ENCODE data around the gene LY6G5C. TPM values are rescaled to one million over a fixed set of nuclear protein-coding genes. Genes with fewer than 3 reads are reported as not detected.

Gene LY6G5C
- total RNA-seq, 1 experiment from 2014 or later = 0.30 TPM

DNA sequence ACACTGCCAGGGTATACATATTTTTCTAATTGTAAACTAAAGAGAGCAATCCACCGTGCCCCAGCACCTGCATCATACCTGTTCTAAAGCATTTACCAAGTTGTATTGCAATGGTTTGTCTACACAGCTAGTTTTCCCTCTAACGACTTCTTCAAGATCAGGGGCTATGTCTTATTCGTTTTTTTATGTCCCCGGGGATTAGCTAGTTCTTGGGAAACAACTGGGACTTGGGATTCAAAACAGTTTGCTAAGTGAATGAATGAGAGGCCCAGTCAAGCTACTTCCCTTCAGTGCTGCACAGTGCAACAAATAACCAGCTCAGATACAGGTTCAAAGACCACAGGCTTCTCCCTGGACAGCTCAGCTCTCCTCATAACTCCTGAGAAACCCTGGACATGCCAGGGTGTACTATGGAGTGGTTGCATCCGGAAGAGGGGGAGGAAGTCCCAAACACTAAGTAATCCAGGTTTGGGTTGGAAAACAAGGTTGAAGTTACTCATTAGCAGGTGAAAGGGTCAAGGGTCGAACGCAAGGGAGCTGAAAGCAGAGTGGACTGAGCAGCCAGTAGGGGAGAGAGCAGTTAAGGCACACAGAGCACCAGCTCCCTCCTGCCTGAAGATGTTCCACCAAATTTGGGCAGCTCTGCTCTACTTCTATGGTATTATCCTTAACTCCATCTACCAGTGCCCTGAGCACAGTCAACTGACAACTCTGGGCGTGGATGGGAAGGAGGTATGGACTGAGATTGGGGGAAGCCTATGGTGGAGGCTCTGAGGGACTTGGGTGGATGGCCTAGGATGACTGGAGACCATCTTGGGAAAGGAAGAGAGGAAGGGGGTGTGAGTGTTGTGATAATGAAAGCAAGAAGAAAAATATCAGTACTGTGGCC lies 25.3 kb downstream of the LY6G5C start, which contains the start of gene APOM:
TSS of gene APOM (plus strand) at position 546 of the 889 bp plus-strand sequence. CDS start at position 619, 73 bp downstream.
- DNase-seq (ENCODE audit: low read depth) = peak; percentile 56
- in situ Hi-C loops (cut with HindIII; ENCODE audit: low pct_unique_long_range_greater_than_20kb, low sequenced_read_pairs) = no loop called here

GRCh38 chr6:31654574-31655348 lies 26.1 kb downstream of the LY6G5C start:
- in situ Hi-C loops (cut with HindIII; ENCODE audit: low pct_unique_long_range_greater_than_20kb, low sequenced_read_pairs) = no loop called here
- DNase-seq (ENCODE audit: low read depth) = no peak

DNA sequence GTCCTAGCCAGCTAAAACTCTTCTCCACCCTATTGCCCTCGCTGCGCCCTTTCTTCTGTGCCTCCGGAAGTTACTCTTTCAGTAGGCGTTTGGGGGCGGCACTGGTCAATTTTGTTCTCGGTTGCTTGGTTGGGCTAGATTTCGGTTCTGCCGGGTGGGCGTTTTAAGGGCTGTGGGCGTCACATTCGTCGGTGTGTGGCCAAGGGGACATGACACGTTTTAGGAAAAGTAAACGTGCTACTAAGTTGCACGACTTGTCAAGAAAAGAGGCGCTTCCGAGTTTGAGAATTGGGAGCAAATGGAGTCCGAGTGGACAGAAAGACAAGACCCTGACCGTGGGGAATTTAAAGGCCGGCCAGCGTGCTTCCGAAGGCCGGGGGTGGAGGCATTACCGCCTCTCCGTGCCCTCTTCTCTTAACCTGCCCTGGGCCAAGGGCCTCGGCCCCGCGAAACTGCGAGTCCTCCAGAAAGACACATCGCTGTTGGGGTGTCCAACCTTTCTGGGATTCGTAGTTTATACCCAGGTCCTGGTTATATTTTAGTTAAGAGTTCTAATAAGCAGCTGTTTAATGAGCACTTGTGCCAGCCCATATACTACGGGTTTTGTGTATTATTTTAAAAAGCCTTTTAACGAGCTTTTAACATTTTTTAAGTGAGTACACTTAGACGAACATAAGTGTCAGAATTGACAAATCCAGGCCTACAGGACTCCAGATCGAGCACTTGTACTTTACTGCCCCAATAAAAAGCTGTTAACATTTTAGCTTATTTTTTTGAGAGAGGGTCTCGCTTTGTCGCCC lies 27.7 kb downstream of the LY6G5C start:
- in situ Hi-C loops (cut with HindIII; ENCODE audit: low pct_unique_long_range_greater_than_20kb, low sequenced_read_pairs) = no loop called here
- DNase-seq (ENCODE audit: low read depth) = peak; percentile 98

DNA sequence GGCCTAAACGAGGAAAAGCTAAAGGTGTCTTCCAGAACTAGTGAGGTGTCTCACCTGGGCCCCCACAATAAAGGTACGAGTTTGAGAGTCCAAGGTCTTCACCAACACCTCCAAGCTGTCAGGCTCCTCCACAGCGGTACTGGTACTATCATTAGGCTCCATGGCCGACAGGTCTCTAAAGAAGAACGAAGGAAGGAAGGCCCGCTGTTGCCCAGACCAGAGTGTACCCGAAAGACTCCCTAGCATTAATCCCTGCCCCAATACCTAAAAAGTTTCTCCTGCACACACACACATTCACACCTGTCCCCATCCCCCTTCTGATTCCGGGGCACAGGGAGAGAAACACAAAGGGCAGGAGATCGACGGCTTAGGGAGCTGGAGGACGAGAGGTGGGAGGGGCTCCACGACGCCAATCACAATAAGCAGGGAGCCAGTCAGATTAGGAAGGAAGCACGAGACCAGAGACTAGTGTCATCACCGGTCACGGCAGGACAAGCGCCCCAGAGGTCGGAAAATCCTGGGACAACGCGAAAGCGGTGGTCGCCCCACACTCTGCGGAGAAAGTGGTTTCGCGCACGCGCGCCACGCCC lies 29.2 kb downstream of the LY6G5C start:
- peak; percentile 86 for DNase-seq (ENCODE audit: low read depth)
- in situ Hi-C loops (cut with HindIII; ENCODE audit: low pct_unique_long_range_greater_than_20kb, low sequenced_read_pairs) = no loop called here

DNA sequence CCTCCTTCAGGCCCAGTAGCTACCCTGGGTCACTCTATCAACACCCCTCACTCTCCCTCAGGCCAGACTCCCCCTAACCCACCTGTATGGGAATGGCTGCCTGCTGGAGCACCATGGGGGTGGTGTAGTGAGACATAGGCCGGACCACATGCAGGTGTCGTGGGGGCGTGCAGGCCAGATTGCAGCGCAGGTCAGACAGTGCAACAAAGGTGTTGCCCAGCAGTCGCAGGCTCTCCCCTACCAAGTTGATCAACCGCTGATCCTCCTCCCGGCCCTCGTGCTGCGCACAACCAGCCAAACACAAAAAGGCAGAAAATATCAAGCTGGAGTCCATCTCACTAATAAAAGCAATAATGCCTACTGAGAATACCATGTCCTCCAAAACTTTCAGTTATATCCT lies 35.5 kb downstream of the LY6G5C start:
- DNase-seq (ENCODE audit: low read depth) = no peak
- in situ Hi-C loops (cut with HindIII; ENCODE audit: low pct_unique_long_range_greater_than_20kb, low sequenced_read_pairs) = no loop called here

DNA sequence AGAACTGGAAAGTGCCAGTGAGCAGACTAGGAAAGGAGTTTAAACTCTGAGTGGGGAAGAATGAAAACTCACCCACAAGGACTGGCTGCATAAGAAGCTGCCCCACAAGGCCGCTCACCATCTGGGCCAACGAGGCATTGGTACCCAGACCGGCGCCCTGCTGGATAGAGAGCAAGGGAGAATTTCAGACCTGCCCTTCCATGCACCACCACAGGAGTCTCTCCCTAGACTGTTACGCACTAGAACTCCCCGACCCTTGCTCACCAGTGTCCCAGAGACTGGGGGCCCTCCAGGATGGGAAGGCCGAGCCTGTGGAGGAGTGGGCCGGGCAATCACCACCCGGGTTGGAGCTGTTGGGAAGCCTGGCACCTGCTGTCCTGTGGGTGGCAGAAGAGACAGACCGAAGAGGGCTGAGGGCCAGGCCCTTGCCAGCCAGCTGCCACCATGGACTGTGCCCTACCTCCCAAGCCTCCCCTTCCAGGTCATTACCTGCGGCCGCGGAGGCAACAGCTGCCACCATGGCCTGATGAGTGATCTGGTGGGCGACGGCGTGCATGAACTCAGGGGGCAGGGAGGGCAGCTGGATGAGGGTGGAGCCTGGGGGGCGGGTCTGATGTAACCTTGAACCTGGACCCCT lies 36.9 kb downstream of the LY6G5C start:
- no peak for DNase-seq (ENCODE audit: low read depth)
- in situ Hi-C loops (cut with HindIII; ENCODE audit: low pct_unique_long_range_greater_than_20kb, low sequenced_read_pairs) = no loop called here

DNA sequence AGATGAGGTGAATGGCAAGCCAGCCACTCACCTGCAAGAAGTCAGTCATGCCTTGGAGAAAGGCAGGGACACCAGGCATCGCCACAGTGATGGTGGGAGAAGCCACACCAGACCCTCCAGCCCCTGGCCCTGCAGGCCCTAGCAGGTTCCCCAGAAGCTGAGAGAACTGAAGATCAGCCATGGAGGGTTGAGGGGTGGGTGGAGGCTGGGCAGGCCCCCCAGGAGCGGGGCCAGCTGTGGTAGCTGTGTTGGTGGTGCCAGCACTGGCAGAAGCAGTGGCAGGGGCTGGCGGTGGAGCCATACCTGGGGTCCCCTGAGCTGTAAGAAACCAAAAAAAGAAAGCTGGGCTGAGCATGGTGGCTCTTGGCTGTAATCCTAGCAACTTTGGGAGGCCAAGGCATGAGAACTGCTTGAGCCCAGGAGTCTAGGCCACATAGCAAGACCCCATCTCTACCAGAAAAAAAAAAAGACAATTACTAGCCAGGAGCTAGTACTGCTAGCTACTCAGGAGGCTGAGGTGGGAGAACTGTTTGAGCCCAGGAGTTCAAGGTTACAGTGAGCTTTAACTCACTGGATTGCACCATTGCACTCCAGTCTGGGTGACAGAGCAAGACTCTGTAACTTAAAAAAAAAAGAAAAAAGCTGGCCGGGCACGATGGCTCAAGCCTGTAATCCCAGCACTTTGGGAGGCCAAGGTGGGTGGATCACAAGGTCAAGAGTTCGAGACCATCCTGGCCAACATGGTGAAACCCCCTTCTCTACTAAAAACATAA lies 37.9 kb downstream of the LY6G5C start:
- in situ Hi-C loops (cut with HindIII; ENCODE audit: low pct_unique_long_range_greater_than_20kb, low sequenced_read_pairs) = no loop called here
- DNase-seq (ENCODE audit: low read depth) = no peak

DNA sequence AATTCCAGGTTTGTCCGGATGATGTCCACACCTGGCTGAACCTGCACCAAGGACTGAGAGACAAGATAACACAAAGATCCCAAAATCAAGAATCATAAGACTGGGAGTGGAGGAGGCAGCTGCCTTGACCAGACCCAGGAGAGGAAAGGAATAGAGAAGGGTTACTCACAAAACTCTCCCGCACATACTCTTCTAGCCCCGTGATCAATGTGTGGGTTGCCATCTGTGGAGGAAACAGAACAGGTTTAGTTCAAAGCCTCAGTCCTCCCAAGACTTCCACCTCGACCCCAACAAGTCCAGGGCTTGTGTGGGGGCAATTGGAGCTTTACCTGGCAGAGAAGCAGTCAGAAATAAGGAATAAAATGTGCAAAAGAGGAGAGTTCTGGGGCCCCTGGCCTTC lies 39.5 kb downstream of the LY6G5C start:
- no peak for DNase-seq (ENCODE audit: low read depth)
- in situ Hi-C loops (cut with HindIII; ENCODE audit: low pct_unique_long_range_greater_than_20kb, low sequenced_read_pairs) = no loop called here

DNA sequence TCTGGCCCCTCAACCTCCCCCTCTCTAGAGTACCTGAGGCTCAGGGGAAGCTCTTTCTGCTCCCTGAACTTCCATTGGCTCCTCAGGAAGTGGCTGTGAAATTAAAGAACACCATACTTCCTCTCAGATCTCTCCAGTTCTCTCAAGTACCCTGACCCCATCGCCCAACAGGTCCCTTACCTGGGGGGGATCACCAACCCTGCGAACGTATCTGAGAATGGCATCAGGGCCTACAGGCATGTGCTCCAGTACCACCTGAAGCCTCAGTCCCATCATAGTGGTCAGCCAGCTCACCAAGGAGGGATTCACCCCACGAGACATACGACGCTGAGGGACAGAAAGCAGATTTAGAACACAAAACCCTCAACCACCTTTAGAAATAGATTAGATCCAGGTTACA lies 40.3 kb downstream of the LY6G5C start:
- no peak for DNase-seq (ENCODE audit: low read depth)
- in situ Hi-C loops (cut with HindIII; ENCODE audit: low pct_unique_long_range_greater_than_20kb, low sequenced_read_pairs) = no loop called here

GRCh38 chr6:31639449-31639861 lies 41.4 kb downstream of the LY6G5C start:
- in situ Hi-C loops (cut with HindIII; ENCODE audit: low pct_unique_long_range_greater_than_20kb, low sequenced_read_pairs) = no loop called here
- no peak for DNase-seq (ENCODE audit: low read depth)

DNA sequence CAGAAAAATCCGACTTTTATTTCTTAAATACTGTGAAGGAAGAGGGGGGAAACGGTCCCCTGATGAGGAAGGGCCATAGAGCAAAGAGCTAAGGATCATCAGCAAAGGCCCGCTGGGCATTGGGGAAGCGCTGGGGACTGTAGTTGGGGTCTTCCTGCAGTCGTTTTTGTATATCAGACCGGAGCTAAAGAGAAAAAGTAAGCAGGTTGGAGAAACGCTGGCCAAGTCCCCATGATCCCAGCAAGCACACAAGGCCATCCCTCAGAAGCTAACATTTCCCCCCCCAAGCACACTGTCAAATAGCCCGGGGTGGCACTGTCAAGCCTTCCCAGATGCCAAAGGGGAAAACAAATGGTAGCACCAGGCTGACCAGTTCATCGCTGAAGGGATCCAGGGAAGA lies 41.8 kb downstream of the LY6G5C start:
- DNase-seq (ENCODE audit: low read depth) = no peak
- in situ Hi-C loops (cut with HindIII; ENCODE audit: low pct_unique_long_range_greater_than_20kb, low sequenced_read_pairs) = no loop called here

DNA sequence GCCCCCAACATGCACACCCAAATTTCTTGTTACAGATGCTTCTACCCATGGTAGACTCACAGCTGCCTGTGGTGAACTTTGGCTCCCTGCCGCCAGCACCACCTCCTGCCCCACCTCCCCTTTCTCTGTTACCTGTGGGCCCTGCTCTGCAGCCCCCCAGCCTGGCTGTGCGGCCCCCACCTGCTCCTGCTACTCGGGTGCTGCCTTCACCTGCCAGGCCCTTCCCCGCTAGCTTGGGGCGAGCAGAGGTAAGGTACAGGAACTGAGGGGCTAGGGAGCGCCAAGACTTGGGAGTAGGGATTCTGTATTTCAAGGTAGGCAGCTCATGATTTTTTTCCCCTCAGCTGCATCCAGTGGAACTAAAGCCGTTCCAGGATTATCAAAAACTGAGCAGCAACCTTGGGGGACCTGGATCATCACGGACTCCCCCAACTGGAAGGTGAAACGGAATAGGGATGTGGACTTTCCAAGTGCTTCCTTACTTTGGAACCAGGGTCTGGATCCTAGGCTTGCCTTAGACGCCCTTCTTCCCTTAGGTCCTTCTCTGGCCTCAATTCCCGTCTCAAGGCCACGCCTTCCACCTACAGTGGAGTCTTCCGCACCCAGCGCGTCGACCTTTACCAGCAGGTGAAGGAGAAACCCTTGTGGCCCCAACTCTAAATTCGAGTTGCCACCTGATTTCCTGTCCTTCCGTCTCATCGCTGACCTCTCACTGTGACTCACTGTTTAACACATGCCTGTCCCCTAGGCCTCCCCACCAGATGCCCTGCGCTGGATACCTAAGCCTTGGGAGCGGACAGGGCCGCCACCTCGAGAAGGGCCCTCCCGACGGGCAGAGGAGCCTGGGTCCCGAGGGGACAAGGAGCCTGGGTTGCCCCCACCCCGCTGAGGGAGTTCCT lies 43.9 kb downstream of the LY6G5C start:
- in situ Hi-C loops (cut with HindIII; ENCODE audit: low pct_unique_long_range_greater_than_20kb, low sequenced_read_pairs) = no loop called here

DNA sequence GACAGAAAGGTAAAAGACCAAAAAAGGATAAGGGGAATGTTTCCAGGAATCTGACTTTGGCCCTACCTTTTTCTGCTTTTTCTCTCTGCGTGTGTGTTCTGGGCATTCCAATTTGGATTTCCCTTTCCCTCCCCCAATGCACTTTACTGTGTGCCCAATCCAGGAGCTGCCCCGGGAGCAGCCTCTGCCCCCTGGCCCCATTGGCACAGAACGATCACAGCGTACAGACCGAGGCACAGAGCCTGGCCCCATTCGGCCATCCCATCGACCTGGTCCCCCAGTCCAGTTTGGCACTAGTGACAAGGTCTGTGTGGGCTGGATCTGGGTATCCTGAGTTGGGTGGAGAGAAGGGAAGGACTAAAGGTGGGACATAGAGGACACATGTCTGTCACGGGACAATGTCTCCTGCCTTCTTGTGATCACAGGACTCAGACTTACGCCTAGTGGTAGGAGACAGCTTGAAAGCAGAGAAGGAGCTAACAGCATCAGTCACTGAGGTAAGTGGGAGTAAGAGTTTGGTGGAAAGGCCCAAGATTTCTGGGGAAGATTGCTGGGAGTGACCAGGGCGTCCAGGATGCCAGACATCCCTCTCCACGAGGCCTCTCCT lies 45.8 kb downstream of the LY6G5C start:
- in situ Hi-C loops (cut with HindIII; ENCODE audit: low pct_unique_long_range_greater_than_20kb, low sequenced_read_pairs) = no loop called here
- DNase-seq (ENCODE audit: low read depth) = no peak

More for the DNA sequence above, 43.9 kb downstream of the LY6G5C start:
- DNase-seq (ENCODE audit: low read depth) = no peak

DNA sequence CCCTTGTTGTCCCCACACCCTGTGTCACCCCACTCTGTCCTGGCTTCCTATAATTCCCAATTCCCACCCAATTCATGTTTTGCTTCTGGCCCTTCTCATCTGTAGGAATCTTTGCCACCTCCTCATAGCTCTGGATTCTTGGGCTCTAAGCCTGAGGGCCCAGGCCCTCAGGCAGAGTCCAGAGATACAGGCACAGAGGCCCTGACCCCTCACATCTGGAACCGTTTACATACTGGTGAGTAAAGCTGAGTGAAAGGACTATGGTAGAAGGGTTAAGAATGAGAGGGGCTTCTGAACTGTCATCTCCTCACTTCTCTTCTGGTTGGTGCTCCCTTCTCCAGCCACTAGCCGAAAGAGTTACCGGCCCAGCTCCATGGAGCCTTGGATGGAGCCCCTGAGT lies 46.7 kb downstream of the LY6G5C start:
- in situ Hi-C loops (cut with HindIII; ENCODE audit: low pct_unique_long_range_greater_than_20kb, low sequenced_read_pairs) = no loop called here
- DNase-seq (ENCODE audit: low read depth) = no peak

DNA sequence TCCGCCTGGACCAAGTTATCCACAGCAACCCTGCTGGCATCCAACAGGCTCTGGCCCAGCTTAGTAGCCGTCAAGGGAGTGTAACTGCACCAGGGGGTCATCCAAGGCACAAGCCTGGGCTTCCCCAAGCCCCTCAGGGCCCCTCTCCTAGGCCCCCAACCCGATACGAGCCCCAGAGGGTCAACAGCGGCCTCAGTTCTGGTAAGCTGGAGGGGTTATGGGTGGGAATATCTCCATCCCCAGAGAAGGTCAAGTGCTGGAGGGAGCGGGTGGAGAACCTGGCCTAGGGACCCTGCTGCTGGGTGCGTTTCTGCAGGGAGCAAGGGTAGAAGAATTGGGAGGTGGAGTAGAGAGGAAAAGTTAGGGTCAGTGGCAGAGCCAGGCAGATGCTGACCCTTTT lies 47.4 kb downstream of the LY6G5C start:
- DNase-seq (ENCODE audit: low read depth) = no peak
- in situ Hi-C loops (cut with HindIII; ENCODE audit: low pct_unique_long_range_greater_than_20kb, low sequenced_read_pairs) = no loop called here
